Aorta (tissue), 5 donors: ENCODE measurements around the gene GBE1. TPM values are rescaled to one million over a fixed set of nuclear protein-coding genes. Genes with fewer than 3 reads are reported as not detected.

ENCODE experiments used
- ATAC-seq: fragments of 200-7000 bp; cut with Tn5 transposase; one replicate; pipeline ENCODE4 v1.9.1; 2022; ENCODE audit warnings: moderate library complexity; ENCODE audit not compliant: low FRiP score
- DNase-seq, 2 donors: peaks; one replicate each; pipeline ENCODE4 v3.0.0-alpha.2; 2020
- H3K27ac ChIP-seq, 2 donors: one replicate each; pipeline ENCODE4 v1.5.1; 2013; ENCODE audit warnings: low read length in 2 of 2, mild to moderate bottlenecking in 2 of 2, moderate library complexity in 2 of 2, control low read depth in 1 of 2, inconsistent platforms in 1 of 2, low read depth in 1 of 2
- H3K27me3 ChIP-seq, 2 donors: one replicate each; pipeline ENCODE4 v1.6.1; 2013; ENCODE audit warnings: control low read depth in 1 of 2, low read length in 1 of 2, mild to moderate bottlenecking in 1 of 2, moderate library complexity in 1 of 2; ENCODE audit not compliant: insufficient read depth in 2 of 2, control insufficient read depth in 1 of 2
- H3K36me3 ChIP-seq, 2 donors: one replicate each; pipeline ENCODE4 v1.6.1; 2013; ENCODE audit warnings: control low read depth in 1 of 2, low read length in 1 of 2, mild to moderate bottlenecking in 1 of 2; ENCODE audit not compliant: insufficient read depth in 2 of 2, control insufficient read depth in 1 of 2
- H3K4me1 ChIP-seq, 2 donors: one replicate each; pipeline ENCODE4 v1.6.1; 2013; ENCODE audit warnings: low read length in 2 of 2, control low read depth in 1 of 2, mild to moderate bottlenecking in 1 of 2, moderate library complexity in 1 of 2; ENCODE audit not compliant: insufficient read depth in 2 of 2, control insufficient read depth in 1 of 2
- H3K4me3 ChIP-seq, 2 donors: one replicate each; pipeline ENCODE4 v1.5.1; 2013; ENCODE audit warnings: low read length in 2 of 2, control low read depth in 1 of 2, mild to moderate bottlenecking in 1 of 2
- H3K9me3 ChIP-seq: one replicate; pipeline ENCODE4 v1.6.1; 2013; ENCODE audit warnings: mild to moderate bottlenecking, low read length; ENCODE audit not compliant: control insufficient read depth
- WGBS, 2 donors: extraction: QIAGEN DNeasy Blood & Tissue Kit; methylation state at CpG; one replicate each; pipeline ENCODE4 v1.1.7; 2013; 5-methylcytosine and 5-hydroxymethylcytosine counted together
- intact Hi-C, 2 donors: fragments of 100-400 bp; cut with DNase I; formaldehyde crosslinking; loops; one replicate each; pipeline versions ENCODE4 v1.14.2 to v1.15.0; 2022
- polyA plus RNA-seq, 2 donors: library from polyadenylated mRNA; stranded (reverse); fragments of 200-250 nt; gene quantifications; one replicate each; pipeline ENCODE4 v1.2.3, GENCODE V29; 2013
- total RNA-seq, 2 donors: library from RNA; stranded (reverse); fragmentation: NEBNext Ultra II Directional; extraction: Animal tissue kit (Norgen Biotek cat#: 25700); gene quantifications; one replicate each; pipeline ENCODE4 v1.2.1, GENCODE V29; 2021
- donor health status: healthy with polysubstance abuse.
- donor health status: Bipolar disorder and iron deficiency.
- donor health status: DM: no; HTN: no; CAD: no.
- donor health status: DM: no; HTN: no; CAD: no.
- donor health status: DM: yes; HTN: yes; CAD: no.

GBE1 gene
- total and polyA plus RNA-seq, 4 donors: 29.3 to 103 (median 58.0) TPM

DNA sequence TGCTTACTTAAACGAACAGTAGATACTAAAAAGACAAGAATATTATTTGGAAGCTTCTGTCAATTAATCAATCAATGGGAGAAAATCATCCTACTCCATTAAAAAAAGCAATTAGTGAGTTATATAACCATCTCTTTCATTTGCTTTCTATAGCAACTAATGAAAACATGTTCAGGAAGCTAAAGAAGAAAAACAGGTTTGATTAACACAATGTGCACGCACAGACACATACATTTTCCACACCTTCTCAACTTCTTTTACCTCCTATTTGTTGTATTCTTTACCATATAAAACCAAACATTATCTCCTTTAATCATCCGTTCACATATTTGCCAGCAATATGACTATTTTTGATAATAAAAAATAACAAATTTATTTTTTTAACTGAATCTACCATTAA lies 111.3 kb downstream of the GBE1 start:
- 96 to 97% methylated on average over 3 of the region's 3 CpGs for WGBS, 2 donors
- H3K27me3 ChIP-seq: no peaks in the 10 kb centered on the region
- ATAC-seq (no peak), DNase-seq (no peak)
- no peaks in the 10 kb centered on the region for H3K9me3 ChIP-seq
- peaks cover 2 to 8% of the 10 kb centered on the region in 2 donors for H3K4me1 ChIP-seq
- H3K27ac ChIP-seq: no peak overlapping the region
- no peak overlapping the region for H3K4me3 ChIP-seq
- peaks cover 0 to 2% of the 10 kb centered on the region in 2 donors for H3K36me3 ChIP-seq
- intact Hi-C loops: no loop called here

DNA sequence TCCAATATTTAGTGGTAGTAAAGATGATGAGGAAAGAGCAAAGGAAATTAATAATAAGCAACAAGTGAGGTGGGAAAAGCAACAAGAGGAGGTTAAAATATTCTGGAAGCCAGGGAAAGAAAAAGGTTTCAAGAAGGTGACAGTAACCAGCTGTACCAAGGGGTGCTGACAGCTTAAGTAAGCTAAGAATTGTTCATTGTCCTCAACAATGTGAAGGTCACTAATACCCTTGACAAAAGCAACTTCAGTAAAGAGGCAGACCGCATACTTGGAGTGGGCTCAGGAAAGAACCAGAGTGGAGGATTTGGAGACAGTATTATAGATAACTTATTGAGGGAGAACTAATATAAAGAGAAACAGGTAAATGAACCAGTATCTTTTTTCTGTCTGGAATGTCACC lies 116.2 kb downstream of the GBE1 start:
- Histone ChIP-seq H3K27ac (no peak overlapping the region), H3K4me3 (no peak overlapping the region), H3K4me1 (no peaks in the 10 kb centered on the region), H3K36me3 (peaks cover 0 to 5% of the 10 kb centered on the region in 2 donors), H3K9me3 (no peaks in the 10 kb centered on the region), H3K27me3 (no peaks in the 10 kb centered on the region)
- no peak for ATAC-seq
- no peak for DNase-seq
- WGBS, 2 donors: 86 to 96% methylated on average over 1 of the region's 1 CpG
- intact Hi-C loops: loop anchor here in 1 of 2 donors (10.0 kb wide), 1 partner anchor 220 kb away; no protein-coding TSS in a partner anchor

GRCh38 chr3:81643721-81644120 lies 117.7 kb downstream of the GBE1 start:
- ATAC-seq: no peak
- Histone ChIP-seq H3K4me3 (no peak overlapping the region), H3K4me1 (no peaks in the 10 kb centered on the region), H3K9me3 (no peaks in the 10 kb centered on the region), H3K36me3 (peaks cover 0 to 9% of the 10 kb centered on the region in 2 donors), H3K27ac (no peak overlapping the region), H3K27me3 (no peaks in the 10 kb centered on the region)
- 80 to 95% methylated on average over 2 of the region's 2 CpGs for WGBS, 2 donors
- intact Hi-C loops: loop anchor here in 1 of 2 donors (10.0 kb wide), 1 partner anchor 219 kb away; no protein-coding TSS in a partner anchor
- DNase-seq: no peak

DNA sequence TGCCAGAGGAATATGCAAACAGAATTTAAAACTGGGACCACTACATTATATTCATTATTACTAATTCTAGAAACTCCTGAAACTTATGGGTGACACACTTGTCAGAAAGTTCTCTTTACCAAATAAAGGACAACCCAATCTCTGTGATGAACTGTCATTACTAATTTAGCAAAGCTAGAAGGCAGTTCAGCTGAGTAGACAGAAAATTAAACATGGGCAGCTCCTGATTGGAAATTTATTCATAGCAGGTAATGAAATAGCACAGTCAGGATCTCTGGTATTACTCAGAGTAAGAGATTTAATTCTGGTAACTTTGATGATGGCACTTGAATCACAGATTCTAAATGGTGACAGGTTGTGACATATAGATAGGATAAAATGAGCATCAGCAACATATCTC lies 123.0 kb downstream of the GBE1 start:
- Histone ChIP-seq H3K4me3 (no peak overlapping the region), H3K4me1 (no peaks in the 10 kb centered on the region), H3K27me3 (no peaks in the 10 kb centered on the region), H3K9me3 (no peaks in the 10 kb centered on the region), H3K36me3 (peaks cover 0 to 6% of the 10 kb centered on the region in 2 donors), H3K27ac (no peak overlapping the region)
- DNase-seq (no peak), ATAC-seq (no peak)
- intact Hi-C loops: no loop called here

DNA sequence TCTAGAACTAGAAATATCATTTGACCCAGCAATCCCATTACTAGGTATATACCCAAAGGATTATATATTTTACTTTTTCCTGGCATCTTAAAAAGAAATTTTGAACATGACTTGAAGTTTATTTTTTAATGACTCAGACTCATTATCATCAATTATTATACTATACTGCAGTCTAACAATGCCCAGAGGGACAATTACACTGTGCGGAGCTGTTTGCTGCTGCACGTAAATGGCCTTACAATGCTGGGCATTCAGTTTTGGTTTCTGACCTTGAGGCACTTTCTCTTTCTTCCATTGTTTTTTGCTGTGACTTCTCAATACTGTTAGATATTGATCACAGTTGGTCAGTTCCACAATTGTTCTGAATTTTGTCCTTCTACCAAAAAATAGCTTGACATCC lies 128.8 kb downstream of the GBE1 start:
- ATAC-seq (no peak), DNase-seq (no peak)
- intact Hi-C loops: no loop called here
- 98 to 100% methylated on average over 2 of the region's 2 CpGs for WGBS, 2 donors
- H3K4me1 ChIP-seq: no peaks in the 10 kb centered on the region
- H3K27ac ChIP-seq: no peak overlapping the region
- H3K4me3 ChIP-seq: no peak overlapping the region
- no peaks in the 10 kb centered on the region for H3K36me3 ChIP-seq
- no peaks in the 10 kb centered on the region for H3K27me3 ChIP-seq
- H3K9me3 ChIP-seq: no peaks in the 10 kb centered on the region

DNA sequence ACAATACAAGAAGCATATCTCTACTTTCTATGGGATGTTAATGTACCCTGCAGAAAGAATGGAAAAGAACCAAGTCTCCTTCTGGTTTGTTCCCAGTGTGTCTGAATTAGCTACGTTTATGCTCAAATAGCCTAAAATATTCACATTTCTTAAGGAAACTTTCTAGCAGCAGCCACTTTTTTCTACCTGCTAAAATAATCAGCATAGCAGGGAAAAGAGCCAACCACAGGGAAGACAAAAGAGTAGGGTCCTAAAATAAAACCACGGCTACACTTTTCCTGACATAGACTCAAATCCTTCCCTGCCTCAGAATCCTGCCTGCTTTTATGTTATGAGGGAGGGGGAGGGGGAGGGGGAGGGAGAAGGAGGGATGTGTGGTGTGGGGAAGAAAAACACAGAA lies 136.7 kb downstream of the GBE1 start:
- WGBS, 2 donors: 5 to 12% methylated on average over 2 of the region's 2 CpGs

GRCh38 chr3:81622395-81622794 lies 139.1 kb downstream of the GBE1 start:
- Histone ChIP-seq H3K27ac (no peak overlapping the region), H3K27me3 (no peaks in the 10 kb centered on the region), H3K9me3 (no peaks in the 10 kb centered on the region), H3K4me3 (no peak overlapping the region), H3K36me3 (no peaks in the 10 kb centered on the region), H3K4me1 (peaks cover 2 to 8% of the 10 kb centered on the region in 2 donors)
- intact Hi-C loops: no loop called here
- ATAC-seq (no peak), DNase-seq (no peak)
- WGBS, 2 donors: 66 to 69% methylated on average over 4 of the region's 4 CpGs

More for the DNA sequence above, 136.7 kb downstream of the GBE1 start:
- Histone ChIP-seq H3K4me1 (peaks cover 2 to 8% of the 10 kb centered on the region in 2 donors), H3K9me3 (no peaks in the 10 kb centered on the region), H3K27ac (no peak overlapping the region), H3K36me3 (no peaks in the 10 kb centered on the region), H3K4me3 (no peak overlapping the region), H3K27me3 (no peaks in the 10 kb centered on the region)
- ATAC-seq (no peak), DNase-seq (no peak)
- intact Hi-C loops: no loop called here

DNA sequence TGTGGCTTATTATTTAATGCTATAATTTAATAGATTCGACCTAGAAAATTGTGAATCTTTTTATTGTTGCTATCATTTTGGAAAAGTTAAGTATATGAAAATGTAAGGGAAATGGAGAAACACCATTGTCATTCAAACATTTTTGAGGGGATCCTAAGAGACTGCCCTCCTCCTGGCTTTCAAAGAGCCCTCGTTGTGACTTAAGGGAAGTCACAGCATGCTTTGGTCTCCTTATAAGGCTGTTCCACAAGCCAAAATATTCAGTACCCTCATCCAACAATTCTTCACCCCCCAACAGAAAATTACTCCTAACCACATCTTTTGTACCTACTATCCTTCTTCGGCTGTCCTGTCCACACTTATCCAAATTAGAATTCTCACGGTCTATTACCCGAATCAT lies 140.2 kb downstream of the GBE1 start:
- no peak overlapping the region for H3K27ac ChIP-seq
- H3K4me3 ChIP-seq: no peak overlapping the region
- H3K9me3 ChIP-seq: no peaks in the 10 kb centered on the region
- H3K27me3 ChIP-seq: no peaks in the 10 kb centered on the region
- intact Hi-C loops: no loop called here
- WGBS, 2 donors: 86 to 87% methylated on average over 5 of the region's 5 CpGs
- H3K36me3 ChIP-seq: no peaks in the 10 kb centered on the region
- H3K4me1 ChIP-seq: peaks cover 2 to 8% of the 10 kb centered on the region in 2 donors
- DNase-seq (no peak), ATAC-seq (no peak)

- no peak for ATAC-seq
Observed at GRCh38 chr3:81620849-81621248, 140.6 kb downstream of the GBE1 start.

More at GRCh38 chr3:81620849-81621248, 140.6 kb downstream of the GBE1 start:
- intact Hi-C loops: no loop called here
- no peak for DNase-seq
- H3K27ac ChIP-seq: no peak overlapping the region
- H3K4me3 ChIP-seq: no peak overlapping the region
- no peaks in the 10 kb centered on the region for H3K9me3 ChIP-seq
- WGBS, 2 donors: 95 to 97% methylated on average over 5 of the region's 5 CpGs
- no peaks in the 10 kb centered on the region for H3K27me3 ChIP-seq
- H3K36me3 ChIP-seq: no peaks in the 10 kb centered on the region
- peaks cover 2 to 8% of the 10 kb centered on the region in 2 donors for H3K4me1 ChIP-seq
